ENCODE results near the gene CFDP1. TPM values are rescaled to one million over a fixed set of nuclear protein-coding genes. Genes with fewer than 3 reads are reported as not detected.

The CFDP1 gene
- total RNA-seq, 2 experiments from 2014 or later = 42.4 to 43.7 TPM

DNA sequence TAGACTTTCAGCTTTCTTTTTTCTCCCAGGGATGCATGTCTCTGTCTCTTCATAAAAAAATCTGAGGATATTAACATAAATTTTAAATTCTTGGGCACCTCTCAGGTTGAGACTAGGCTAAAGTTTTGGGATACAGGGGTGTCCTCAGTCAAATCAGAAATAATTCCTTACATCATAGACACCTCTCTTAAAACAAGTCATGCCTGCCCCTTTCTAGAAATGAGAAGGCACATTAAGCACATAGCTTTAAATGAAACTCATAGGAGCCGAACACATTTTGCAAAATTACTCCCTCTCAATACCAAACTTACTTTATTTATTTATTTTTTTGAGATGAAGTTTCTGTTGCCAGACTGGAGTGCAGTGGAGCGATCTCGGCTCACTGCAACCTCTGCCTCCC is 114.6 kb downstream of the CFDP1 start:
- no peak overlapping the region for H3K27ac Mint-ChIP-seq
- no peaks in the 10 kb centered on the region for H3K9me3 Mint-ChIP-seq
- H3K4me3 Mint-ChIP-seq = no peak overlapping the region
- no peak for DNase-seq
- H3K4me1 Mint-ChIP-seq = peaks cover 22% of the 10 kb centered on the region
- POLR2A ChIA-PET = no interaction called here
- H3K27me3 Mint-ChIP-seq = peaks cover 15% of the 10 kb centered on the region
- CTCF ChIA-PET = interaction anchor here (0.5 to 1.3 kb wide), 2 partner anchors 18 to 88 kb away, joined by 3 read pairs; no protein-coding TSS in a partner anchor
- H3K36me3 Mint-ChIP-seq (ENCODE audit: low read depth) = peaks cover 17% of the 10 kb centered on the region

GRCh38 chr16:75317532-75317931 is 115.8 kb downstream of the CFDP1 start:
- CTCF ChIA-PET = no interaction called here
- H3K27me3 Mint-ChIP-seq = peaks cover 15% of the 10 kb centered on the region

DNA sequence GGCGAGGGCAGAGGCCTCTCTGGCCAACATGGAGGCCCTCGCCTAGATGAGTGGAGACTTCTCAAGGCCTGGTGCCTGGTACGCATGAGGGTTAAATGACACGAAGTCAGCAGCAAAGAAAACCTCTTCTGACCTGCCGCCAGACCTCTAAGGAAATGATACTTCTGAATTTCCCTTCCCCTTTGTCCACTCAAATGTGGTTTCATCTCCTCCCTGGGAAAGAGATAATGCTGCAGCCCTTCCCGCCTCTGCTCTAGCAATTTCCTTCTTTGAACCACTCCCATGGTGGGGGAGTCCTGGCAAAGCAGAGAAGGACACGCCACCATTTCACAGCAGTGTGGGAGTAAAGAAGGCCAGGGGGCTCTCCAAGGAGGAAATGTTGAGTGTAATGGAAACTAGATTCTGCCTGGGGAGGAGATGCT is 116.2 kb downstream of the CFDP1 start:
- Mint-ChIP-seq H3K27ac (no peak overlapping the region), H3K4me3 (no peak overlapping the region), H3K27me3 (peaks cover 15% of the 10 kb centered on the region), H3K36me3 (ENCODE audit: low read depth) (peaks cover 16% of the 10 kb centered on the region), H3K9me3 (no peaks in the 10 kb centered on the region), H3K4me1 (peaks cover 21% of the 10 kb centered on the region)
- POLR2A ChIA-PET = no interaction called here
- DNase-seq = no peak
- CTCF ChIA-PET = no interaction called here

More at GRCh38 chr16:75317532-75317931, 115.8 kb downstream of the CFDP1 start:
- POLR2A ChIA-PET = no interaction called here
- H3K4me3 Mint-ChIP-seq = no peak overlapping the region
- H3K36me3 Mint-ChIP-seq (ENCODE audit: low read depth) = peaks cover 16% of the 10 kb centered on the region
- no peak for DNase-seq
- H3K27ac Mint-ChIP-seq = no peak overlapping the region
- H3K9me3 Mint-ChIP-seq = no peaks in the 10 kb centered on the region
- peaks cover 21% of the 10 kb centered on the region for H3K4me1 Mint-ChIP-seq

GRCh38 chr16:75315539-75316306 is 117.6 kb downstream of the CFDP1 start:
- ChIA-PET POLR2A (no interaction called here), CTCF (no interaction called here)
- H3K27ac Mint-ChIP-seq = no peak overlapping the region

DNA sequence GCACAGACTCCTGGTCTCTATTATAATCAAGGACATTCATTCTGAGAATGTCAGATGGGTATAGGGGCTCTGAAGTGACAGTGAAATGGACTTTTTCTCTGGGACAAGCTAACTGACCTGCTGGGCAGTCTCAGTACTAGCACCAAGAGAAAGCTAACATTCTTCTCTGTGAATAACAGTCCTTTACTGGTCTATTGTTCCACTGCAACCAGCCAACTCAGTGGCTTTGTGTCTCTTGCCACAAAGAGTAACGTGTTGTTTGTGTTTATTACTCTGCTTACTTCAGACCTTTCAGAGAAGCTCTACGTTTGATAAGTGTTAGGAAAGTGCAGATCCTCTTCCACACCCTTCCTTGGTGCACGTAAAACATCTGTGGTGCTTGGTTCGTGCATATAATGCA is 120.4 kb downstream of the CFDP1 start:
- POLR2A ChIA-PET = no interaction called here
- no peaks in the 10 kb centered on the region for H3K4me1 Mint-ChIP-seq
- CTCF ChIA-PET = interaction anchor here (1.2 to 1.9 kb wide), 2 partner anchors 13 to 79 kb away, joined by 3 to 10 read pairs; no protein-coding TSS in a partner anchor
- DNase-seq = no peak
- peaks cover 16% of the 10 kb centered on the region for H3K36me3 Mint-ChIP-seq (ENCODE audit: low read depth)
- H3K27me3 Mint-ChIP-seq = peaks cover 8% of the 10 kb centered on the region
- no peak overlapping the region for H3K27ac Mint-ChIP-seq
- H3K4me3 Mint-ChIP-seq = no peak overlapping the region
- H3K9me3 Mint-ChIP-seq = no peaks in the 10 kb centered on the region

More at GRCh38 chr16:75315539-75316306, 117.6 kb downstream of the CFDP1 start:
- Mint-ChIP-seq H3K27me3 (peaks cover 14% of the 10 kb centered on the region), H3K4me1 (peaks cover 19% of the 10 kb centered on the region), H3K9me3 (no peaks in the 10 kb centered on the region), H3K36me3 (ENCODE audit: low read depth) (peaks cover 16% of the 10 kb centered on the region), H3K4me3 (no peak overlapping the region)
- no peak for DNase-seq

DNA sequence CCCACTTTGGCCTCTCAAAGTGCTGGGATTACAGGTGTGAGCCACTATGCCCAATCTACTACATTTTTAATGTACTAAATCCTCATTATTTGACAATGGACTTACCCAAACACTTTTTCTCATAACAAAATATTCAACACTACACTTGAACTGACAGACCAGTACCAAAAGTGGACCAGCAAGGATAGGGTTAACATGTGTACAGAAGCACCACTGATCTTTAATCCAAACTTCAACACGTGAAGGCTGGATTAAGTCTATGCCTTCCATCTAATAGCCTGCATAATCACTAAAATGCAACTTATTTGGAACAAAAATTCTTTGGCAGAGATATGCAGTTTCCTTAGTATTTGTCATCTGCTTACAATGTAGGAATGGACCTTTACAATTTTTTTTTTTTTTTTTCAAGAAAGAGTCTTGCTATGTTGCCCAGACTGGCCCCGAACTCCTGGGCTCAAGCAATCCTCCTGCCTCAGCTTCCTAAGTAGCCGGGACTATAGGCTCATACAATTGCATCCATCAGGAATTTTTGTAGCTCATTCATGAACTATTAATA is 121.8 kb downstream of the CFDP1 start:
- no peak for DNase-seq
- CTCF ChIA-PET = interaction anchor here (1.9 kb wide), 1 partner anchor 14 kb away, joined by 10 read pairs; no protein-coding TSS in a partner anchor
- Mint-ChIP-seq H3K36me3 (ENCODE audit: low read depth) (peaks cover 11% of the 10 kb centered on the region), H3K4me1 (peaks cover 5% of the 10 kb centered on the region), H3K27ac (no peak overlapping the region), H3K27me3 (peaks cover 6% of the 10 kb centered on the region), H3K4me3 (no peak overlapping the region), H3K9me3 (no peaks in the 10 kb centered on the region)
- POLR2A ChIA-PET = no interaction called here

DNA sequence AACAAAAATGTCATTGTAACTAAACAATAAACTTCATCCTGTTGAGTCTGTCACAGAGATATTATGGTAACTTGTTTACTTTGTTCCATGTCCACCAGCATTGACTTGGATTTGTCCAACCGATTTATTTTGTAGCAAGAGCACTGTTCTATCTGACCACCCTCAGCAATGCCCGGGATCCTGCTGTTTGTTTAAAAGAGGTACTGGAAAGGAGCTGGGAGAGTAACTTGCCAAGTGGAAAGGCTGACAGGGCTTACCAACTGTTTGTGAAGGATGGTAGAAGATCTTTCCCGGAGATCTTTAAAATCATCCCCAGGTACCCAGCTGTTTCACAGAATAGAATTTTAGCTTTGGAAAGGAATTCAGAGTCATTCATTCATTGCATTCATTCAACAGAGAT is 122.8 kb downstream of the CFDP1 start:
- H3K27ac Mint-ChIP-seq = no peak overlapping the region
- ChIA-PET CTCF (no interaction called here), POLR2A (no interaction called here)
- H3K4me3 Mint-ChIP-seq = no peak overlapping the region
- H3K9me3 Mint-ChIP-seq = no peaks in the 10 kb centered on the region
- H3K36me3 Mint-ChIP-seq (ENCODE audit: low read depth) = peaks cover 8% of the 10 kb centered on the region
- DNase-seq = no peak
- peaks cover 14% of the 10 kb centered on the region for H3K4me1 Mint-ChIP-seq
- H3K27me3 Mint-ChIP-seq = peaks cover 6% of the 10 kb centered on the region

GRCh38 chr16:75309899-75310430 is 123.3 kb downstream of the CFDP1 start:
- peaks cover 9% of the 10 kb centered on the region for H3K36me3 Mint-ChIP-seq (ENCODE audit: low read depth)
- H3K27me3 Mint-ChIP-seq = peaks cover 6% of the 10 kb centered on the region
- no peak overlapping the region for H3K4me3 Mint-ChIP-seq
- ChIA-PET POLR2A (no interaction called here), CTCF (no interaction called here)
- no peak for DNase-seq
- H3K27ac Mint-ChIP-seq = no peak overlapping the region
- peaks cover 20% of the 10 kb centered on the region for H3K4me1 Mint-ChIP-seq
- H3K9me3 Mint-ChIP-seq = no peaks in the 10 kb centered on the region

DNA sequence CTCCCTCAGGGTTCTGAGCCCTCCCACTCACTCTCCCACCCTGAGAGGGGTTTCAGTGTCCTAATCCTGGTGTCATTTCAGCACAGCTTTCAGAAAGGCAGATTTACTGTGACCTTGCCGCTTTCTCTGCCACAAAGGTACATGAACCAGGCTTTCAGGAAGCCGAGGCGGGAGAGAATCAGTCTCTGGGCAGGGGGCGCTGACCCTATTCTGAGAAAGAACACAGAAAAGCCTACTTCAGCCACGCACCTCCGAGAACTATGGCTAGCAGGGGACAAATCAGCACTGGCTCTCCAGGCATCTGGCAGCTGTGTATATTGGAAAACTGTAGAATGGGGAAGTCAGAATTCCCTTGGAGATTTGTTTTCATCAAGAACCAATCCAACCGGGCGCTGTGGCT is 124.1 kb downstream of the CFDP1 start:
- no peak for DNase-seq
- H3K9me3 Mint-ChIP-seq = no peaks in the 10 kb centered on the region
- ChIA-PET CTCF (no interaction called here), POLR2A (interaction anchor here (0.6 kb wide), 1 partner anchor 108 kb away, joined by 5 read pairs; no protein-coding TSS in a partner anchor)
- peaks cover 9% of the 10 kb centered on the region for H3K36me3 Mint-ChIP-seq (ENCODE audit: low read depth)
- H3K4me1 Mint-ChIP-seq = peaks cover 23% of the 10 kb centered on the region
- H3K27me3 Mint-ChIP-seq = peaks cover 6% of the 10 kb centered on the region
- H3K4me3 Mint-ChIP-seq = no peak overlapping the region
- H3K27ac Mint-ChIP-seq = no peak overlapping the region

GRCh38 chr16:75308011-75308410 is 125.3 kb downstream of the CFDP1 start:
- CTCF ChIA-PET = no interaction called here
- Mint-ChIP-seq H3K9me3 (no peaks in the 10 kb centered on the region), H3K27ac (no peak overlapping the region), H3K4me1 (peaks cover 23% of the 10 kb centered on the region), H3K27me3 (peaks cover 6% of the 10 kb centered on the region), H3K36me3 (ENCODE audit: low read depth) (peaks cover 14% of the 10 kb centered on the region), H3K4me3 (no peak overlapping the region)
- POLR2A ChIA-PET = no interaction called here
- no peak for DNase-seq

- peaks cover 23% of the 10 kb centered on the region for H3K4me1 Mint-ChIP-seq
- H3K36me3 Mint-ChIP-seq (ENCODE audit: low read depth) = peaks cover 16% of the 10 kb centered on the region
- no peak for DNase-seq
- no peak overlapping the region for H3K4me3 Mint-ChIP-seq
- no peak overlapping the region for H3K27ac Mint-ChIP-seq
- no peaks in the 10 kb centered on the region for H3K9me3 Mint-ChIP-seq
- POLR2A ChIA-PET = no interaction called here
- H3K27me3 Mint-ChIP-seq = peaks cover 6% of the 10 kb centered on the region
- CTCF ChIA-PET = no interaction called here
Observed at GRCh38 chr16:75307506-75307905, 125.8 kb downstream of the CFDP1 start.

- H3K36me3 Mint-ChIP-seq (ENCODE audit: low read depth) = peaks cover 22% of the 10 kb centered on the region
- peaks cover 23% of the 10 kb centered on the region for H3K4me1 Mint-ChIP-seq
- CTCF ChIA-PET = interaction anchor here (0.6 to 1.7 kb wide), 3 partner anchors 79 to 440 kb away, joined by 3 to 4 read pairs (median 4); no protein-coding TSS in a partner anchor
- no peak overlapping the region for H3K4me3 Mint-ChIP-seq
- H3K27me3 Mint-ChIP-seq = peaks cover 2% of the 10 kb centered on the region
- H3K9me3 Mint-ChIP-seq = no peaks in the 10 kb centered on the region
- no peak for DNase-seq
- no peak overlapping the region for H3K27ac Mint-ChIP-seq
- POLR2A ChIA-PET = interaction anchor here (0.6 kb wide), 1 partner anchor 9 kb away, joined by 3 read pairs; no protein-coding TSS in a partner anchor
Observed at GRCh38 chr16:75306099-75306762, 127.1 kb downstream of the CFDP1 start.
